SU-DHL-6 (cell line): ENCODE results near the gene S100A16.

Experiments
- CTCF ChIP-seq: fragments of 200-600 bp; sonication (generic); IDR thresholded peaks from one replicate; pipeline ENCODE4 v1.5.1; 2017; ENCODE audit warnings: antibody characterized with exemption, mild to moderate bottlenecking, low read length, moderate library complexity; ENCODE audit not compliant: insufficient read depth, poor library complexity, severe bottlenecking
- EZH2phosphoT487 ChIP-seq: fragments of 200-600 bp; sonication (generic), shearing (Covaris generic); conservative IDR thresholded peaks from 2 replicates; pipeline ENCODE4 v1.6.1; 2018; ENCODE audit warnings: mild to moderate bottlenecking, antibody characterized with exemption, low read length, moderate library complexity, mixed read lengths

DNA sequence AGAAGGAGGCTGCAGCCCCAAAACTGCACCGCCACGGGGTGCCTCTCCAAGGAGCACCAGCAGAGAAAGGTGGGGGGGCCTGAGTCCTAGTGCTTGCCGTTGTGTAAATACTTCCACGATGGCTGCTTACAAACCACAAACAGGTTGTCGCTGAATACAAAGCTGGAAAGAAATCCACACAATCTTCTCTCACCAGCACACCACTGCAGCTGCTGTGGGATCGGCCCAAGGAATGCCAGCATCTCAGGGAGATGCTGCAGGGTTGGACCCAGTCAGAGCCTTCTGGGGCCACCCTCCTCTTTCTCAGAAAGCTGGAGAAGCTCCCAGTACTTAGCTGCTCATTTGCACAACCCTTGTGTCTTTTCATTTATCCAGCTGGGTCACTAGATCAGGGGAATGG lies 6.2 kb upstream of the S100A16 start:
- TF ChIP-seq CTCF = no peak
- no peak for TF ChIP-seq EZH2phosphoT487
